Fibroblast of gingiva (primary cell): ENCODE results near the gene LEAP2.

Experiments used
- DNase-seq: peaks from one replicate; pipeline ENCODE4 v3.0.0-alpha.2; 2011; ENCODE audit warnings: low read depth

LEAP2 gene

DNA sequence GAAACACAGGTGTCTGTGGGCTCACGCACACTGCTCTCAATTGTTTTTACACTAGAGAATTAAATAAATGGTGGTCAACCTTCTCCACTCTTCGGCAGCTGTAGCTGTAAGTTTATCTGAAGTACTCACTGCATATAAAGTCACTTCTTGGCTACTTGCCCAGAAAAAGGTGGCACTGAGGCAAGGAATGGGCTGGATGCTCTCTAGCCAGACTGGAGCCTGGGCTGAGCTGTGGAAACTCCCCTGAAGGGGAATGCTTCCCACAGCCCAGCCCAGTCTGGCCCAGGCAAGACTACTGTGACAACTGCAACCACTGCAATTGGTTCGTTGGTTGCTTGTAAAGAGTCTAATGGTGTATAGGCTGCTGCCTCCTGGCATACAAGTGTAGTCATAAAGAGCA, 4.5 kb downstream of the LEAP2 start:
- DNase-seq = peak; percentile 13

DNA sequence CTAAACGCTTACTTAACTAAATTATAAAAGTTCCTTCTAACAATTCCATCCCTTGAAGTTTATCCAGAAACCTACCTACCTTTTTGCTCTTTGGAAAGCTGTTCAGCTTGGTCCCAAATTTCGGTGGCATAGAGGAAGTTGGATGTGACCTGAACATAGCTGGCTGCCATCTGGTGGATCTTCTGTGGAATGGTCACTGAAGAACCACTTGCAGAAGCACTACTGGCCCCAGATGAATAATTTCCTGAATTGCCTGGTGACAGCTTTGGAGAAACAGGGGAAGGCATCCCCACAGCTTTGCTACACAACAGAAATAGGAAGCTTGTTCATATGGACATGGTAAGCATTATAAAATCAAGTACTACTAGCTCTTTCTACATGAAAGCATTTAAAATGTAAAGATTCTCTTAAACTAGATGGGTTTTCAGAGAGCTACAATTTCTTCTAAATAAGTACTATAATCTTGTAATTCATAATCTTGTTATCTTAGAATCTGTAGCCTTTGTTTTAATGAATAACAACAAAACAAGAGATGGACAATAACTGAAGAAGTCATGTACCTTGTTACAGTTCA, 9.9 kb downstream of the LEAP2 start:
- DNase-seq = peak; percentile 71

DNA sequence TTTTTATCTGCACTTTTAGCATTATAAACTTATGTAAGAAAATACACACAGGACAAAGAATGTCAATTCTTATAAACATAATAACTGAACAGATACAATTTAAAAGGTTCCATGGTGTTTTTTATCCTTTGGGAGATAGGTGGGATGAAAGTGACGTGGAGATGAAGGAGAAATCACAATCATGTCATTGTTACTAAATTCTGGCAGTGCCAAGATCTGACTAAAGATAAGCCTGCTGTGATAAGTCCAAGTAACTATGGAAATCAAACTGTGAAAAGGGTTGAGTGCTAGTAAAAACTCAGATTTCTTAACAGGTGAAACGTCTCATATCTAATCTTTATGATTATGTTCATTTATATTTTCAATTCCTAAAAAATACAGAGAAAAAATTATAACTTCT, 11.1 kb downstream of the LEAP2 start:
- no peak for DNase-seq

DNA sequence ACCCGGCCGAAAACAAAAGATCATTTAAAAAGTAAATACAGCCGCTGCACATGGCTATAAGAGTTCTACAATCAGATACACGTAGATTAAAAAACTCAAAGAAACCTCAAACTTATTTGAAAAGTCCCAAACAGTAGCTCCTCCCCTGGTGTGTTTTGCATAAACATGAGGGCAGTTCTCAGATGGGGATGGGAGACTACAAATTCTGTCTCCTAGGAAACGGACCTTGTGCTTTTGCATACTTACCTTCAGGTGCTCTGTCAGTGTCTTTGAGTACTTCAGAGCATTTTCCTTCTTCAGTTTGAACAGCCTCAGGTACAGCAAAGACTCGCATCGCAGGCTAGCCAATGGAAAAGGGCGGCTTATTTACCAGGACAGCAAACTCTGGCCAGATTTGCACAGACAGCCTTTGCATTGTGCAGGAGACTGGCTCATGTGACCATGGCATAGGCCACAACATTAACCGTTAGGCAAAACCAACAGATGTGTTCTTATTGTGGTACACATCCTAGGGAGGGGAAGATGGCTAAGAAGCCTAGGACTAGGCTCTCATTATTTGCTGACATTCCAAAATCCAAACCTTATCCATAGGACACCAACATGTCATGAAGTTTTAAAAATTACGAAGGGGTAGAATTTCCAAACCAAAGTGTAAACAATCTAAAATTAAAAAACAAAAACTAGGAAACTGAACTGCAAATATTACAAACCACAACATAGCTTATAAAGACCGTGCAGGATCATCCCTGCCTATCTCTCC, 12.8 kb downstream of the LEAP2 start:
- no peak for DNase-seq

DNA sequence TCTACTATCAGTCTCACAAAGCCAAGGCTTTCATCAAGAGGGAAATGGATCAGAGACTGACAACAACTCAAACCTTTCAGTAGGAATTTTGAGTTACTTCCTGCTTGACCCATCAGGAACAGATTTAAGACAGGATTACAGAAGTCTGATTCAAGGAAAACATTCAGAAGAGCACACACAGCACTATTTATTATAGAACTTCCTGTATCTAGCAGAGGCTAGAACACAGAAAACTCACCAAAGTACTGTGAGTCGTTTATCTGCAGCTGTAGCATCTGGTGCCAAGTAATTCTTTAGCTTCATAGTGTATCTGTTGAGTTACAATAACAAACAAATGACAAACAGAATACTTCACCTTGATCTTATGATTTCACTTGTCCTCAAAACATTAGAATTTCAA, 13.8 kb downstream of the LEAP2 start:
- DNase-seq = no peak

DNA sequence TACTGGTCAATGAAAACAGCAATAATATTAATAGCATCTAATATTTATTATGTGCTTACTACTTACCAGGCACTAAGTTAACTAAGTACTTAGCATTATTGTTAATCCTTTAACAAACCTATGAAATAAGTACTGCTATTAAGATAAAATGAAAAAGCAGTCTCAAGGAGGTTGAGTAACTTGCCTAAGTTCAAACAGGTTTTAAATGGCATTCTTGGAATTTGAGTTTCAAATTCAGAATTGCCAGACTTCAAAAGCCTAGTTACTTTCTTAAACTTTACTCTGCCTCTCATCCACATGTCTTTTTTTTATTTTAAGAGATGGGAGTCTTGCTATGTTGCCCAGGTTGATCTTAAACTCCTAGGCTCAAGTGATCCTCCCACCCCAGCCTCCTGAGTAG, 16.0 kb downstream of the LEAP2 start:
- DNase-seq = no peak

DNA sequence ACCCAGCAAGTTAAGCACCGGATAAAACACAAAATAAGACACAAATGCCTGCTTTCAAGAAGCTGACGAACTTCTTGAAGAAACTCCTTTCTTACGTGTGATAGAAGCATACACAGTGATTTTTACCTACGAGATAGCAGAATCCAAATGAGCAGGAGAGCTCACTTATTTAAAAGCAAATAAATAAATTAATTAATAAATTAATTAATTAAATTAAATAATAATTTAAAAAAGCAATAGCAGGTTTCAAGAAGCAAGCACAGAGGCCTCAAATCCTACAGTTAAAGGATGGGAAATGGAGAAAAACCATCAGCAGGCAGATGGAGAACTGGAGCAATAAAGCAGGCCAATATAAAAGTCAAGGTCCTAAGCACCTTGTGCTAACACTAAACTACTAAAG, 17.3 kb downstream of the LEAP2 start:
- no peak for DNase-seq

DNA sequence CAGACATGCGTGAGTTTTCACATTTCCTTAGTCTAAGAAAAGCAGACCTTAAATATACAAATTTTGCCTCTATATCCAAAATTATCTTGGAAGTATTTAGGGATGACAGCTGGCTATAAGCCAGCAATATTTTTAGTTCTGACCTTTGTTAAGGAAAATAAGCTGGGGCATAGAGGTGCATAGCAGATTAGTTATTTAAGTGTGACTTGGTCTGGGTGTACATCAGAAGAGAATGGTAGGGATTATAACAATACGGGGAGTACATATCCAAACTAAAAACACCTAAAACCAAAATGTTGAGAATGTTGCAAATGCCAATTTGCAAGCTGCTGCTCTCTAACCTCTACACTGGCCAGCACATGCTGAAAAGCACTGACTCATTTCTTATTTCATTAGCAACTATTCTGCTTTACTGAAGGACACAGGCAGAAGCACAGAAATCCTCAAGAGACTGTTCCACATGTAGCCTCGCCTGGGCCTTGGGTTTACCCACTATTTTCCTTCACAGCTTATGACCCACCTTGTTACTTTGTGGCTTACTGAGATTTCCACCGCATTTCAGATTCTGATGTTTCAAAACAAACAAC, 22.3 kb downstream of the LEAP2 start:
- DNase-seq = peak; percentile 8

DNA sequence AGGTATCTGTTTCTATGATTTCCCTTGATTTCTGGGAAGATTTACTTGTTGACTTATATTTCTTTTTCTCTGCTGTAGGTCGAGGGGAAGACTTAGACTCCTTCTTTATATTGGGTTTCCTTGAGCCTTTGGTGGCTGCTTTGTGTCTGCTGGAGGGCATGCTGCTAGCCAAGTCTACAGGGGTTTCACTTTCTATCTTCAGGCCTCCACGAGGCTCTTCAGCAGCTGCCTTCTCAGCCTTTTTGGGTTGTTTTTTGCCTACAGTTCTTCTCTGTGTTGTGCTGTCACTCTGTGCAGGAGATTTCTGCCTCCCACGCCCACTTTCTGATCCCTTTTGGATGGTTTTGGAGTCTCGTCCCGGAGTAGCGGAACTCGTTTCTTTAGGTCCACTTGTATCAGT, 23.2 kb downstream of the LEAP2 start:
- DNase-seq = no peak

DNA sequence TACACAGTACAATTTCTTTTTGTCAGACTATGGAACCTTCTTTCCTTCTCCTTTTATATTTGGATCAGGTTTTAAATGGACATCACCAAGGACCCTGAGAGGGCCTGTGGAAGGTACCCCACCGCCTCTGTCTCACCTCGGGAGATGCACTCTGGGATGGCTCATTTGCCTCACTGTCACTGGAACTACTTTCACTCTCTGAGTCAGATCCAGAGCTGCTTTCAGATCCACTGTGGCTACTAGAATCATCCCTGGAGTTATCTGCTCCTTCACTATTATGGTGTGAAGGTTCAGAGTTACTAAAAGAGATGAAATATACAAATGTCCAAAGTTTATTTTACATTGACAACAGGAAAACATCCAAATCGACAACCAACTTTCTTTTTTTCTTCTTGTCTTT, 24.6 kb downstream of the LEAP2 start:
- no peak for DNase-seq

DNA sequence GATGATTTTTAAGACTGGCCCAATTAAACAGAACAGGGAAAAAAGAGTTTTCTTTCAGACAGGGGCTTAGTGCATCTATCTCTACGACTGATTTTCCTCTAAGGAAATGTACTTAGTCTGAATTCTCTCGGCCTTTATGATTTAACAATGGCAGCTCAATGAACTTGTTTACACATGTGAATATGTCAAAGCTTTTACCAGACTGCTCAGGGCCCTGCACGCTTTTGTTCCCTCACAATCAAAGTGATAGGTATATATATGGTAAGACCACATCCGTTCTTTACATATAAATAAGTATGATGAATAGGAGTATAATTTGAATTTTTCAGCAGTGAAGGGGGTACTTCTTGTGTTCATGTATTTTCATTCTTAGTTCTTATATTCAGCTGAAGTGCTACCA, 27.6 kb downstream of the LEAP2 start:
- DNase-seq = no peak

DNA sequence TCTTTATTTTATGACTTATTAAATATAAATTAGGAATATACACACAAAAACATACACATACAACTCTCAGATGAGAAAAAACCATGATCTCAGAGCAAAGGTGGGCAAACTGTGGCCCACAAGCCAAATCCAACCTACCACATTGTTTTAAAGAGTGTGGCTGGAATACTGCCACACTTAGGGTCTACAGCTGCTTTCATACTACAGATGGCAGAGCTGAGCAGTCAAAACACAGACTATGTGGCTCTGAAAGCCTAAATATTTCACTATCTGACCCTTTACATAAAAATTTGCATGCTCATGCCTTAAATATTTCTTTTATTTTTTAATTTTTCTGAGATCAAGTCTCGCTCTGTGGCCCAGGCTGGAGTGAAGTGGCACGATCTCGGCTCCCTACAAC, 28.3 kb downstream of the LEAP2 start:
- DNase-seq = no peak

DNA sequence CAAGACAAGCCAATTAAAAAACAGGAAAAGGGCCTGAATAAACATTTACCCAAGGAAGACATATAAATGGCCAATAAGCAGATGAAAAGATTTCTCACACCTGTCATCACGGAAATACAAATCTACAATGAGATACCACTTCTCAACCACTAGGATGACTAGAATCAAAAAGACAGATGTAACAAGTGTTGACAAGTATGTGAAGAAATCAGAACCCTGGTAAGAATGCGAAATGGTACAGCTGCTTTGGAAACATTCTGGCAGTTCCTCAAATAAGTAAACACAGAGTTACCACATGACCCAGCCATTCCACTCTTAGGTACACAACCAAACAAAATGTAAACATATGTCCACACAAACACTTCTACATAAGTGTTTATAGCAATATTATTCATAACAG, 32.5 kb downstream of the LEAP2 start:
- peak; percentile 82 for DNase-seq

DNA sequence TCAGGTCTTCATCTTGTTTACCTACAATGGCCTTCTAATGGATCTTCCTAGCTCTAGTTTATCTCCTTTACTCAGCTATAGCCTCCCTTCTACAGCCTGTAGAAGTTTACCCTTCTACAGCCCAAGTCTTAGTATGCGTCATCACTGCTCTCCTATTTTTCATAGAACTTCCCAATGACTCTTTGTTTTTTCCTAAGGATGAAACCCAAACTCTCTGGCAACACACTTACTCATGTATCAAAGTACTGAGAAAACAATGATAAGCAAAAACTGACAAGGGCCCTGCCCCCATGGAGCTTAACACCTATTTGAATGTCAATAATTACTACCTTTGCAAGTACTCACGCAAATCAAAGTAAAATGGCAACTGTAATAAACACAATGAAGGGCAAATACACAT, 33.7 kb downstream of the LEAP2 start:
- no peak for DNase-seq

DNA sequence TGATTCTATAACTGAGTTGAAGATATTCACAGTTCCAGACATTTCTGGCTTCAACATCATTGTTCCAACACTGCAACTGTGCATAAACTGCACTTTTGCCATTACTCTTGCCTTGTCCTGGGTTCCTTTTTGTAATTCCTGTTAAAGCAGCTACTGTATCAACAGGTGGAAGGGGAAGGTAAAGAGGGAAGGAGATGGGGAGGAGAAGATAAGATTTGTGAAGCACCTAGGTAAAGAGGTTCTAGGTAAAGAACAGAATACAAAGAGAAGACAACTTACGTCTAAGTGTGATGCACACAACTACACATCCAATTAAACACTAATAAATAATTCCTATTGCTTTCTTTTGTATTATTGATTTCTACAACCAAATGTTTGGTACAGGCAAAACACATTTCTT, 36.2 kb downstream of the LEAP2 start:
- no peak for DNase-seq

DNA sequence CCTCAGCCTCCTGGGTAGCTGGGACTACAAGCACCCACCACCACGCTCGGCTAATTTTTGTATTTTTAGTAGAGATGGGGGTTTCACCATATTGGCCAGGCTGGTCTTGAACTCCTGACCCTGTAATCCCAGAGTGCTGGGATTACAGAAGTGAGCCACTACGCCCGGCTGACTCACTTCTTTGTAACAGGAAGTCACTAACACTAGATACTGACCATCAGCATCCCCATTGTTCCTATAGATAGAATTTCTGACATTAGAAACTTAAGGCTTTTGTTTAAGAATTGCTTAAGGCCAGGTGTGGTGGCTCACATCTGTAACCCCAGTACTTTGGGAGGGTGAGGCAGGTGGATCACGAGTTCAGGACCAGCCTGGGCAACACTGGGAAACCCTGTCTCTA, 42.2 kb downstream of the LEAP2 start:
- DNase-seq = no peak

DNA sequence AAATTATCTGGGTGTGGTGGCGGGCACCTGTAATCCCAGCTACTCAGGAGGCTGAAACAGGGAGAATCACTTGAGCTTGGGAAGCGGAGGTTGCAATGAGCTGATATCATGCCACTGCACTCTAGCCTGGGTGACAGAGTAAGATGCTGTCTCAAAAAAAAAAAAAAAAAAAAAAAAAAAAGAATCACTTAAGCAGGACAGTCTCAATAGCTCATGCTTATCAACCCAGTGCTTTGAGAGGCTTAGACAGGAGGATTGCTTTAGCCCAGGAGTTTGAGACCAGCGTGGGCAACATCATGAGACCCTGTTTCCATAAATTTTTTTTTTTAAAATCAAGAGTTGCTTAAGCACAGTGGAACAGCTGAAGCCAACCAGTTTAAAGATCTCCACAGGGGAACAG, 42.6 kb downstream of the LEAP2 start:
- DNase-seq = no peak
